K562 (cell line): ENCODE measurements around the gene MET.

Experiments used
- MYC ChIP-seq, 2 experiments: fragments of 250-450 bp in 1 of 2; sonication (Bioruptor Pico) in 1 of 2; IDR thresholded peaks; 2 replicates each; pipeline versions ENCODE4 v1.5.1 to v1.6.1; 2012 to 2021; ENCODE audit warnings: low read depth in 2 of 2, borderline replicate concordance in 1 of 2, improper control_type of control experiment in 1 of 2, low read length in 1 of 2, mild to moderate bottlenecking in 1 of 2, moderate library complexity in 1 of 2
- POLR2AphosphoS5 ChIP-seq: IDR thresholded peaks from 2 replicates; pipeline ENCODE4 v1.6.1; 2011; ENCODE audit warnings: mild to moderate bottlenecking, low read depth, low read length, moderate library complexity; ENCODE audit not compliant: control insufficient read depth, insufficient read depth
- SREBF2 ChIP-seq: sonication (generic); formaldehyde crosslinking; IDR thresholded peaks from 2 replicates; pipeline ENCODE4 v1.4.0; 2020; ENCODE audit warnings: mild to moderate bottlenecking, missing genetic modification reagents
- SRF ChIP-seq, 2 experiments: fragments of 250-450, 450-650 bp in 1 of 2; sonication (Bioruptor Pico) in 1 of 2; sonication (generic) in 1 of 2; formaldehyde crosslinking; IDR thresholded peaks; 2 replicates each; pipeline versions ENCODE4 v1.5.0 to v1.5.1; 2020 to 2022; ENCODE audit warnings: mild to moderate bottlenecking in 1 of 2, missing genetic modification reagents in 1 of 2
- ZNF12 ChIP-seq: sonication (generic); formaldehyde crosslinking; IDR thresholded peaks from 2 replicates; pipeline ENCODE4 v1.4.0; 2020; ENCODE audit warnings: mild to moderate bottlenecking, missing genetic modification reagents
- TF ChIP-seq, protein P1 (sequence below), 3 experiments: IDR thresholded peaks in 2 of 3; conservative IDR thresholded peaks in 1 of 3; 2 replicates each; pipeline ENCODE4 v1.5.1; 2011 to 2012; ENCODE audit warnings: low read length in 3 of 3, mild to moderate bottlenecking in 3 of 3, control low read depth in 2 of 3, improper control_type of control experiment in 1 of 3, inconsistent platforms in 1 of 3, low read depth in 1 of 3, mixed read lengths in 1 of 3, moderate library complexity in 1 of 3; ENCODE audit not compliant: insufficient read depth in 2 of 3

GRCh38 chr7:116780966-116781365 is 109.0 kb downstream of the MET start:
- TF ChIP-seq SRF (CRISPR knock-in tag; IDR thresholded peaks at IDR 0.05) (no peak), ZNF12 (CRISPR knock-in tag) (no peak), POLR2AphosphoS5 (no peak), MYC (IDR thresholded peaks at IDR 0.05; ENCODE audit: low read depth, low read length) (no peak), MYC (CRISPR knock-in tag; IDR thresholded peaks at IDR 0.05; ENCODE audit: borderline replicate concordance, low read depth) (no peak), SREBF2 (CRISPR knock-in tag) (no peak)
- TF ChIP-seq, protein P1, sequence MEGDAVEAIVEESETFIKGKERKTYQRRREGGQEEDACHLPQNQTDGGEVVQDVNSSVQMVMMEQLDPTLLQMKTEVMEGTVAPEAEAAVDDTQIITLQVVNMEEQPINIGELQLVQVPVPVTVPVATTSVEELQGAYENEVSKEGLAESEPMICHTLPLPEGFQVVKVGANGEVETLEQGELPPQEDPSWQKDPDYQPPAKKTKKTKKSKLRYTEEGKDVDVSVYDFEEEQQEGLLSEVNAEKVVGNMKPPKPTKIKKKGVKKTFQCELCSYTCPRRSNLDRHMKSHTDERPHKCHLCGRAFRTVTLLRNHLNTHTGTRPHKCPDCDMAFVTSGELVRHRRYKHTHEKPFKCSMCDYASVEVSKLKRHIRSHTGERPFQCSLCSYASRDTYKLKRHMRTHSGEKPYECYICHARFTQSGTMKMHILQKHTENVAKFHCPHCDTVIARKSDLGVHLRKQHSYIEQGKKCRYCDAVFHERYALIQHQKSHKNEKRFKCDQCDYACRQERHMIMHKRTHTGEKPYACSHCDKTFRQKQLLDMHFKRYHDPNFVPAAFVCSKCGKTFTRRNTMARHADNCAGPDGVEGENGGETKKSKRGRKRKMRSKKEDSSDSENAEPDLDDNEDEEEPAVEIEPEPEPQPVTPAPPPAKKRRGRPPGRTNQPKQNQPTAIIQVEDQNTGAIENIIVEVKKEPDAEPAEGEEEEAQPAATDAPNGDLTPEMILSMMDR (IDR thresholded peaks at IDR 0.05 in 2 of 3, conservative IDR thresholded peaks at IDR 0.05 in 1 of 3; ENCODE audit: insufficient read depth in 2 of 3, low read depth in 1 of 3, low read length in 3 of 3), result no peak
